K562 (cell line): ENCODE results near the gene ULBP1. TPM values are rescaled to one million over a fixed set of nuclear protein-coding genes. Genes with fewer than 3 reads are reported as not detected.

ENCODE experiments used
- ATAC-seq: fragments of 200-7000 bp; cut with Tn5 transposase; 3 replicates; pipeline ENCODE4 v1.9.1; 2020; ENCODE audit warnings: moderate library complexity
- BruUV-seq: library from RNA; stranded (reverse); fragments of 400-500 nt; replicated peaks from 2 replicates; lab custom pipeline; 2021; lab: Mats Ljungman, UMichigan
- CTCF ChIA-PET: fragments of 300-600 bp; formaldehyde crosslinking; extraction: SDS; loops from one replicate; lab custom pipeline; 2021; ENCODE audit warnings: low intra/inter-chr PET ratio; lab: Yijun Ruan, JAX
- POLR2A ChIA-PET: fragments of 300-600, 350-650 bp; sonication (Branson Sonifier 250); formaldehyde crosslinking; extraction: SDS; loops from one replicate; lab custom pipeline; 2021; ENCODE audit warnings: antibody characterized with exemption, inconsistent platforms; lab: Yijun Ruan, JAX
- DNase-seq, 4 experiments: peaks; one replicate each; pipeline versions ENCODE4 v3.0.0 to v3.0.0-alpha.2; 2011 to 2018; ENCODE audit warnings: low spot score in 3 of 4, mixed read lengths in 3 of 4; ENCODE audit errors: extremely low read depth in 1 of 4
- FAIRE-seq: peaks from 2 replicates; lab custom pipeline; 2011; peaks lifted over from hg19 to GRCh38; lab: Jason Lieb, UNC
- H2AFZ ChIP-seq: 2 replicates; pipeline ENCODE4 v1.6.0; 2011; ENCODE audit warnings: low read depth, low read length, control low read depth, inconsistent platforms
- H3K27ac ChIP-seq: fragments of 200-600 bp; 3 replicates; pipeline ENCODE4 v1.8.0; 2011; ENCODE audit warnings: low read depth, mild to moderate bottlenecking, control low read depth, inconsistent platforms, low read length, moderate library complexity, mixed read lengths; ENCODE audit errors: extremely low read depth
- H3K27me3 ChIP-seq, 2 experiments: fragments of 300-600 bp in 1 of 2; 2 replicates in 1 of 2; 3 replicates in 1 of 2; pipeline versions ENCODE4 v1.6.0 to v1.8.0; 2011; ENCODE audit warnings: inconsistent platforms in 2 of 2, low read length in 2 of 2, mild to moderate bottlenecking in 1 of 2, mixed read lengths in 1 of 2, moderate library complexity in 1 of 2; ENCODE audit not compliant: control insufficient read depth in 2 of 2, insufficient read depth in 2 of 2
- H3K36me3 ChIP-seq: fragments of 300-600 bp; 3 replicates; pipeline ENCODE4 v1.8.0; 2011; ENCODE audit warnings: mild to moderate bottlenecking, low read length, inconsistent platforms; ENCODE audit not compliant: control insufficient read depth, insufficient read depth
- H3K4me1 ChIP-seq, 2 experiments: fragments of 200-600 bp in 1 of 2; replicated peaks in 1 of 2; 2 replicates in 1 of 2; 3 replicates in 1 of 2; pipeline versions ENCODE4 v1.5.1 to v1.8.0; 2011; ENCODE audit warnings: inconsistent platforms in 2 of 2, low read length in 2 of 2, mild to moderate bottlenecking in 1 of 2, mixed read lengths in 1 of 2, moderate library complexity in 1 of 2; ENCODE audit not compliant: control insufficient read depth in 2 of 2, insufficient read depth in 2 of 2
- H3K4me2 ChIP-seq: 2 replicates; pipeline ENCODE4 v1.6.1; 2011; ENCODE audit warnings: low read length, control low read depth, inconsistent platforms, mixed read lengths; ENCODE audit not compliant: insufficient read depth
- H3K4me3 ChIP-seq: fragments of 200-600 bp; sonication (generic), shearing (Covaris generic); 2 replicates; pipeline ENCODE4 v1.5.1; 2016; ENCODE audit warnings: control low read depth, inconsistent platforms
- H3K79me2 ChIP-seq: fragments of 200-600 bp; 3 replicates; pipeline ENCODE4 v1.8.0; 2011; ENCODE audit warnings: low read length, inconsistent platforms; ENCODE audit not compliant: control insufficient read depth, insufficient read depth
- H3K9ac ChIP-seq, 2 experiments: 2 replicates each; pipeline versions ENCODE4 v1.6.0 to v1.6.1; 2011; ENCODE audit warnings: low read depth in 2 of 2, low read length in 2 of 2, control low read depth in 1 of 2, inconsistent platforms in 1 of 2, mild to moderate bottlenecking in 1 of 2, mixed read lengths in 1 of 2; ENCODE audit not compliant: insufficient read depth in 1 of 2
- H3K9me1 ChIP-seq: one replicate; pipeline ENCODE4 v1.6.0; 2011; ENCODE audit warnings: inconsistent platforms, mild to moderate bottlenecking, low read length, moderate library complexity; ENCODE audit not compliant: control insufficient read depth, insufficient read depth
- H3K9me3 ChIP-seq: replicated peaks from 2 replicates; pipeline ENCODE4 v1.5.1; 2011; ENCODE audit warnings: low read depth, low read length, inconsistent platforms; ENCODE audit not compliant: control insufficient read depth, insufficient read depth
- H4K20me1 ChIP-seq: replicated peaks from 2 replicates; pipeline ENCODE4 v1.6.1; 2011; ENCODE audit warnings: low read length, inconsistent platforms, mixed read lengths; ENCODE audit not compliant: control insufficient read depth, insufficient read depth
- CREB1 ChIP-seq, 2 experiments: sonication (generic) in 1 of 2; formaldehyde crosslinking in 1 of 2; IDR thresholded peaks; 2 replicates each; pipeline versions ENCODE4 v1.6.1 to v1.8.0; 2012 to 2022; ENCODE audit warnings: inconsistent platforms in 1 of 2, mild to moderate bottlenecking in 1 of 2, missing genetic modification reagents in 1 of 2, moderate library complexity in 1 of 2
- JUND ChIP-seq, 2 experiments: IDR thresholded peaks; 2 replicates in 1 of 2; 3 replicates in 1 of 2; pipeline ENCODE4 v1.6.1; 2011; ENCODE audit warnings: borderline replicate concordance in 2 of 2, low read depth in 2 of 2, low read length in 2 of 2, improper control_type of control experiment in 1 of 2, missing biosample characterization in 1 of 2, missing genetic modification characterization in 1 of 2, missing genetic modification reagents in 1 of 2
- MIER1 ChIP-seq: fragments of 450-650 bp; IDR thresholded peaks from 2 replicates; pipeline ENCODE4 v1.6.1; 2016; ENCODE audit warnings: antibody characterized with exemption, mild to moderate bottlenecking, low read depth
- NFRKB ChIP-seq: fragments of 450-650 bp; IDR thresholded peaks from 2 replicates; pipeline ENCODE4 v1.6.1; 2016; ENCODE audit warnings: low read depth
- NR1H2 ChIP-seq: sonication (generic); formaldehyde crosslinking; IDR thresholded peaks from 2 replicates; pipeline ENCODE4 v1.4.0; 2020; ENCODE audit warnings: mild to moderate bottlenecking, missing genetic modification reagents
- NR2F6 ChIP-seq: fragments of 450-650 bp; formaldehyde crosslinking; IDR thresholded peaks from 2 replicates; pipeline ENCODE4 v1.4.0; 2020; ENCODE audit warnings: mild to moderate bottlenecking
- U2AF2 ChIP-seq: fragments of 200-400 bp; formaldehyde crosslinking; optimal IDR thresholded peaks from 2 replicates; pipeline ENCODE3; 2017; ENCODE audit warnings: low read depth, mild to moderate bottlenecking, low read length
- XRCC4 ChIP-seq: IDR thresholded peaks from one replicate; pipeline ENCODE4 v1.6.1; 2011; ENCODE audit not compliant: insufficient read depth, insufficient read length; ENCODE audit errors: extremely low read depth
- ZBTB7A ChIP-seq: IDR thresholded peaks from 2 replicates; pipeline ENCODE4 v1.6.1; 2011; ENCODE audit warnings: low read depth, mild to moderate bottlenecking, low read length, moderate library complexity, borderline replicate concordance; ENCODE audit not compliant: control insufficient read depth
- ZNF143 ChIP-seq: sonication (generic); formaldehyde crosslinking; IDR thresholded peaks from 2 replicates; pipeline ENCODE4 v1.9.0; 2022; ENCODE audit warnings: mild to moderate bottlenecking, missing genetic modification reagents
- ZNF311 ChIP-seq: fragments of 250-450 bp; sonication (Bioruptor Pico); IDR thresholded peaks from 2 replicates; pipeline ENCODE4 v1.4.0; 2020; ENCODE audit warnings: mild to moderate bottlenecking, moderate library complexity
- WGBS: fragments of 100-300 bp; shearing (Covaris generic); methylation state at CpG from one replicate; pipeline ENCODE4 v1.1.6; 2016; ENCODE audit warnings: low coverage, mixed read lengths; ENCODE audit not compliant: insufficient coverage; ENCODE audit errors: missing lambda C conversion rate; 5-methylcytosine and 5-hydroxymethylcytosine counted together
- in situ Hi-C: fragments of 300-500 bp; cut with MboI; formaldehyde crosslinking; loops from 4 replicates; pipeline ENCODE4 v1.15.0; 2018; ENCODE audit warnings: inconsistent platforms, mixed read lengths
- intact Hi-C: fragments of 100-400 bp; cut with micrococcal nuclease; formaldehyde crosslinking; loops from 2 replicates; pipeline ENCODE4 v1.14.2; 2022
- polyA plus RNA-seq, 8 experiments: library from polyadenylated mRNA; depleted of rRNA in 4 of 8; stranded (reverse) in 5 of 8; unstranded in 3 of 8; fragments of >200 nt; fragmentation: Nextera tagmentation in 2 of 8; fragmentation: Illumina TruSeq in 1 of 8; extraction: Ambion mirVana in 2 of 8; extraction: Trizol in 1 of 8; gene quantifications; 2 replicates each; pipeline versions ENCODE4 v1.2.1 to v1.2.3, GENCODE V29; 2011 to 2014; ENCODE audit warnings: inconsistent platforms in 1 of 8, missing spikeins in 1 of 8
- total RNA-seq, 7 experiments: library from RNA; depleted of rRNA in 6 of 7; stranded (reverse); fragments of >200 nt in 6 of 7; fragmentation: Illumina TruSeq in 2 of 7; extraction: Trizol in 2 of 7; gene quantifications; 2 replicates each; pipeline versions ENCODE4 v1.2.1 to v1.2.3, GENCODE V29; 2011 to 2021; ENCODE audit warnings: low replicate concordance in 1 of 7
- TF ChIP-seq, protein P1 (sequence below): fragments of 450-650 bp; IDR thresholded peaks from 2 replicates; pipeline ENCODE4 v1.6.1; 2017; ENCODE audit warnings: mild to moderate bottlenecking, moderate library complexity
- TF ChIP-seq, protein P2 (sequence below): sonication (generic); formaldehyde crosslinking; IDR thresholded peaks from 2 replicates; pipeline ENCODE4 v1.8.0; 2022; ENCODE audit warnings: mild to moderate bottlenecking, missing genetic modification reagents
- TF ChIP-seq, protein P3 (sequence below): fragments of 250-450 bp; sonication (Bioruptor Pico); IDR thresholded peaks from 2 replicates; pipeline ENCODE4 v1.5.0; 2021

ULBP1 gene
- total and polyA plus RNA-seq, 9 of the 15 experiments (the other 6 are each of a cell fraction or from before 2014, with no cell fraction given), result 0.33 to 6.0 (median 2.5) TPM

GRCh38 chr6:149962461-149963211 lies 1.1 kb upstream of the ULBP1 start:
- Histone ChIP-seq H3K27me3 (peaks cover 0 to 6% of the 10 kb centered on the region in 2 experiments; a peak in 2 of 5 replicates), H3K27ac (peak overlapping the region; percentile 79; the same call in 1 of the 3 replicates), H4K20me1 (no peaks in the 10 kb centered on the region), H3K9me1 (no peaks in the 10 kb centered on the region), H3K4me3 (peak overlapping the region; percentile 46), H3K4me1 (peaks cover 9 to 21% of the 10 kb centered on the region in 2 experiments; a peak in 4 of 5 replicates), H3K9me3 (peaks cover 10% of the 10 kb centered on the region), H2AFZ (peak overlapping the region; percentile 99), H3K4me2 (peak overlapping the region; percentile 87), H3K36me3 (no peaks in the 10 kb centered on the region), H3K79me2 (no peaks in the 10 kb centered on the region), H3K9ac (peak overlapping the region; percentile 41 to 75; a peak in 3 of 4 replicates)
- 64% methylated on average over 6 of the region's 7 CpGs for WGBS
- no TSS peak for BruUV-seq
- CTCF ChIA-PET, result no interaction called here
- no peak for FAIRE-seq
- DNase-seq, result no peak
- in situ Hi-C loops (no loop called here), intact Hi-C loops (no loop called here)
- no peak; the same call in 2 of the 3 replicates for ATAC-seq
- POLR2A ChIA-PET, result interaction anchor here (0.6 kb wide), 2 partner anchors 22 to 399 kb away, joined by 3 read pairs; no protein-coding TSS in a partner anchor
- no peak for TF ChIP-seq NFRKB
- TF ChIP-seq, protein P1, sequence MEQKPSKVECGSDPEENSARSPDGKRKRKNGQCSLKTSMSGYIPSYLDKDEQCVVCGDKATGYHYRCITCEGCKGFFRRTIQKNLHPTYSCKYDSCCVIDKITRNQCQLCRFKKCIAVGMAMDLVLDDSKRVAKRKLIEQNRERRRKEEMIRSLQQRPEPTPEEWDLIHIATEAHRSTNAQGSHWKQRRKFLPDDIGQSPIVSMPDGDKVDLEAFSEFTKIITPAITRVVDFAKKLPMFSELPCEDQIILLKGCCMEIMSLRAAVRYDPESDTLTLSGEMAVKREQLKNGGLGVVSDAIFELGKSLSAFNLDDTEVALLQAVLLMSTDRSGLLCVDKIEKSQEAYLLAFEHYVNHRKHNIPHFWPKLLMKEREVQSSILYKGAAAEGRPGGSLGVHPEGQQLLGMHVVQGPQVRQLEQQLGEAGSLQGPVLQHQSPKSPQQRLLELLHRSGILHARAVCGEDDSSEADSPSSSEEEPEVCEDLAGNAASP, result no peak
- TF ChIP-seq ZBTB7A, result peak; percentile 20; the same call in 1 of the 2 replicates
- TF ChIP-seq XRCC4, result no peak
- peak; percentile 46; the same call in 1 of the 2 replicates for TF ChIP-seq JUND (IDR thresholded peaks at IDR 0.05; ENCODE audit: borderline replicate concordance, low read depth, low read length)
- TF ChIP-seq JUND (tag; IDR thresholded peaks at IDR 0.05; ENCODE audit: borderline replicate concordance, low read depth, low read length), result no peak
- TF ChIP-seq, protein P2, sequence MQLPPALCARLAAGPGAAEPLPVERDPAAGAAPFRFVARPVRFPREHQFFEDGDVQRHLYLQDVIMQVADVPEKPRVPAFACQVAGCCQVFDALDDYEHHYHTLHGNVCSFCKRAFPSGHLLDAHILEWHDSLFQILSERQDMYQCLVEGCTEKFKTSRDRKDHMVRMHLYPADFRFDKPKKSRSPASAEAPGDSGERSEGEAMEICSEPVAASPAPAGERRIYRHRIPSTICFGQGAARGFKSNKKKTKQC (CRISPR knock-in tag), result peak; percentile 51; the same call in 1 of the 2 replicates
- TF ChIP-seq ZNF311 (CRISPR knock-in tag), result no peak
- TF ChIP-seq NR1H2 (CRISPR knock-in tag), result no peak
- no peak for TF ChIP-seq NR2F6 (CRISPR knock-in tag)
- TF ChIP-seq, protein P3, sequence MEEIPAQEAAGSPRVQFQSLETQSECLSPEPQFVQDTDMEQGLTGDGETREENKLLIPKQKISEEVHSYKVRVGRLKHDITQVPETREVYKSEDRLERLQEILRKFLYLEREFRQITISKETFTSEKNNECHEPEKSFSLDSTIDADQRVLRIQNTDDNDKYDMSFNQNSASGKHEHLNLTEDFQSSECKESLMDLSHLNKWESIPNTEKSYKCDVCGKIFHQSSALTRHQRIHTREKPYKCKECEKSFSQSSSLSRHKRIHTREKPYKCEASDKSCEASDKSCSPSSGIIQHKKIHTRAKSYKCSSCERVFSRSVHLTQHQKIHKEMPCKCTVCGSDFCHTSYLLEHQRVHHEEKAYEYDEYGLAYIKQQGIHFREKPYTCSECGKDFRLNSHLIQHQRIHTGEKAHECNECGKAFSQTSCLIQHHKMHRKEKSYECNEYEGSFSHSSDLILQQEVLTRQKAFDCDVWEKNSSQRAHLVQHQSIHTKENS (CRISPR knock-in tag), result no peak
- no peak for TF ChIP-seq CREB1 (IDR thresholded peaks at IDR 0.05)
- 0 out of 2 replicates have a peak, but pooled peaks have one; percentile 18 for TF ChIP-seq CREB1 (CRISPR knock-in tag; IDR thresholded peaks at IDR 0.05)
- 0 out of 2 replicates have a peak, but pooled peaks have one; percentile 22 for TF ChIP-seq ZNF143 (CRISPR knock-in tag)
- TF ChIP-seq MIER1, result no peak
- TF ChIP-seq U2AF2, result no peak
